Uterus (tissue), 2 donors: Measurements from ENCODE around the gene TANC1.

ENCODE experiments used
- POLR2A ChIP-seq, 2 donors: fragments of 450-650 bp; IDR thresholded peaks; one replicate each; pipeline ENCODE4 v1.6.1; 2016; ENCODE audit warnings: antibody characterized with exemption in 2 of 2, mild to moderate bottlenecking in 1 of 2, moderate library complexity in 1 of 2
- TF ChIP-seq, protein P1 (sequence below), 4 experiments: fragments of 200-600 bp in 2 of 4; fragments of 450-650 bp in 2 of 4; sonication (generic) in 2 of 4; IDR thresholded peaks; one replicate each; pipeline ENCODE4 v1.5.1; 2016 to 2019; ENCODE audit warnings: antibody characterized with exemption in 4 of 4, mild to moderate bottlenecking in 2 of 4, moderate library complexity in 1 of 4

DNA sequence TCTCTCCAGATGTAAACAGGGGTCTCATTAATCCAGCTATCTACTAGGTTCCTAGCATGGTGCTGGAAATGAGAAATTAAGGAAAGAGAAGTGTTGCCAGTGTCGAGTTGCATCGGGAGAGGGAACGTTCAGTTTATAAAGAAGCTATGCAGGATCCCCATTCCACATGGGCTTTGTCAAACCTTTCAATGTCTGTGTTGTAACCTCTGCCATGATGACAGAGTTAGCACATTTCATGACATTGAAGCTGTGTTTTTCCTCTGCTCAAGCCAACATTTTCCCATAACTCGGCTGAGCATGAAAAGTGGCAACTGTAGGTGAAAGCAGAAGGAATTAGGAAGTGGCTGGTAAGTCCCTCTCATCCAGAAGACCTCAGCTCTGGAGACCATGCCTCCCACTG lies 184.6 kb downstream of the TANC1 start:
- no peak for TF ChIP-seq POLR2A (IDR thresholded peaks at IDR 0.05)
- TF ChIP-seq, protein P1, sequence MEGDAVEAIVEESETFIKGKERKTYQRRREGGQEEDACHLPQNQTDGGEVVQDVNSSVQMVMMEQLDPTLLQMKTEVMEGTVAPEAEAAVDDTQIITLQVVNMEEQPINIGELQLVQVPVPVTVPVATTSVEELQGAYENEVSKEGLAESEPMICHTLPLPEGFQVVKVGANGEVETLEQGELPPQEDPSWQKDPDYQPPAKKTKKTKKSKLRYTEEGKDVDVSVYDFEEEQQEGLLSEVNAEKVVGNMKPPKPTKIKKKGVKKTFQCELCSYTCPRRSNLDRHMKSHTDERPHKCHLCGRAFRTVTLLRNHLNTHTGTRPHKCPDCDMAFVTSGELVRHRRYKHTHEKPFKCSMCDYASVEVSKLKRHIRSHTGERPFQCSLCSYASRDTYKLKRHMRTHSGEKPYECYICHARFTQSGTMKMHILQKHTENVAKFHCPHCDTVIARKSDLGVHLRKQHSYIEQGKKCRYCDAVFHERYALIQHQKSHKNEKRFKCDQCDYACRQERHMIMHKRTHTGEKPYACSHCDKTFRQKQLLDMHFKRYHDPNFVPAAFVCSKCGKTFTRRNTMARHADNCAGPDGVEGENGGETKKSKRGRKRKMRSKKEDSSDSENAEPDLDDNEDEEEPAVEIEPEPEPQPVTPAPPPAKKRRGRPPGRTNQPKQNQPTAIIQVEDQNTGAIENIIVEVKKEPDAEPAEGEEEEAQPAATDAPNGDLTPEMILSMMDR (IDR thresholded peaks at IDR 0.05), result no peak
